ENCODE results near the gene TPRG1.

Gene TPRG1

DNA sequence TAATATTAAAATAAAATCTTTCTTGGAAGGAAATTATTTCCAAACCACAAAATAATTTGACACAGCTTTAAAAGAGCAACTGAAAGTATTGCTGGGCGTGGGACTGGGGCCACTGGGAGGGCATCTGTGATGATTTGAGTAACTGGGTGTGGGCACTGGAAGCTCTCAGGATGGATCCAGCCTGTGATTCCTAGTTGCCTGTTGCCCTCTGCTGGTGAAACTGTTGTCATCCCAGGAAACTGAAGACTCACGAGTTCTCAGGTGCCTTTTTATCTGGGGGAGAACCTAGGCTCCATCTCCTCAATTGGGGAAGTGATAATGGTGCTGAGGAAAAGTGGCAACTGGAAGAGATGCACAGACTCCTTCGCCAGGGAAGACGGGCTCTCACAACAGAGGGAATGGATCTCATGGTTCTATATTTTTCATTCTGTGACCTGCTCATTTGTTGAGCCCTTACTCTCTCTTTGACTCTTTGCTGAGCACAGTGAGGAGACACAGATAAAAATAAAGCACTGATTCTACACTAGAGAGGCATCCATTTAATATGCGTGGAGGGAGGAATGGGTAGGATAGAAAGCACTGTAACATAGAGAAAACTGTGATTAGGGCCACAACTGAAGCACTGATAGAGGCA is 61.6 kb downstream of the TPRG1 start:
- DNase-seq, result peak; percentile 87

DNA sequence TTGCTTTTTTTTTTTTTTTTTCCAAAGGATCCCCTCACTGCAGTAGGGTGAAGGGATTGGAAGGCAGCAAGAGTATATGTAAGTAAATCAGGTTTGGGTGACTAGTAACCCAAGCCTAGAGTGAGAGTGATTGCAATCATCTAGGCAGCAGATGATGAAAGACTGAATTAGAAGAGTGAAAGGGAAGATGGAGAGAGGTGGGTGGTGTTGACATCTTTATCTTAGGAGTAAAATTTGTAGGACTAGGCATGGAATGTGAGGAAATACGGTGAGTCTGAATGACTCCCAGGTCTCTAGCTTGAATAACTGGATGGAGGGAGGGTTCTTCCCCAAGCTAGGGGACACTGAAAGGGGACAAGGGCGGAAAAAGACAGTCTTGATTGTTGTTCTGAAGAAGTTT is 63.4 kb downstream of the TPRG1 start:
- no peak for DNase-seq

DNA sequence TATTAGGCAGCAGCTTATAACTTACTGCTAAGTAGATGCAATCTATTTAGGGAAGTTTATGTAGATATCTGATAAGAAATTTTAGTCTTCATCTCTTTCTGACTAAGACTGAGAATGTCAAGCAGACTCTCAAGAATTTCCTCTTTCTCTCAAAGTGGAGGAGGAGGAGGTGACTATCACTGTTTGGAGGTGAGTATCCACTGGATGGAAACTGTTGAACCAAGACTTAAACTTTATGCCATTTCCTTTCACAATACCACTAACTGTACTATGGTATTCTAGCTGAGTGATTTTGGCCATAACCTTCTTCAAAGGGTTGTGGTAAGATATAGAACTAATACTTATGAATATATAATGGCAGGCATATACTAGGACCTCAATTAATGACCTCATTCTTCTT is 64.6 kb downstream of the TPRG1 start:
- no peak for DNase-seq

GRCh38 chr3:189237526-189237925 is 65.8 kb downstream of the TPRG1 start:
- DNase-seq, result no peak

DNA sequence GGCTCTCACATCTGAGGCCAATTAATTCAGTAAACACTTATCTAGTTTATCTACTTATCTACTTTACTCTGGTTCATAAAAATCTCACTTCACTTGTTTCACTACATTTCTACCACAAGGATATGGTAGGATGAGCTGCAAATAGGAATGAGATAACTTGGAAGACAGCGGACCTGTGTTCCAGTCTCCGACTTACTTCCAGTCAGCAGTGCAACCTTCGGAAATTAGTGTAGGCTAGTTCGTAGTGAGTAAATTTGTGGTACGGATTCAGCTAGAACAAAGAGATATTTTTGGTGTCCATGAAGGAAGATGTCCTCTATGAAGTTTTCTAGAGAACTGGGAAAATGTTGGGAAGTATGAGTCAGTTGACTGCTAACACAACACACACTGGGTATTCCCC is 66.3 kb downstream of the TPRG1 start:
- no peak for DNase-seq

DNA sequence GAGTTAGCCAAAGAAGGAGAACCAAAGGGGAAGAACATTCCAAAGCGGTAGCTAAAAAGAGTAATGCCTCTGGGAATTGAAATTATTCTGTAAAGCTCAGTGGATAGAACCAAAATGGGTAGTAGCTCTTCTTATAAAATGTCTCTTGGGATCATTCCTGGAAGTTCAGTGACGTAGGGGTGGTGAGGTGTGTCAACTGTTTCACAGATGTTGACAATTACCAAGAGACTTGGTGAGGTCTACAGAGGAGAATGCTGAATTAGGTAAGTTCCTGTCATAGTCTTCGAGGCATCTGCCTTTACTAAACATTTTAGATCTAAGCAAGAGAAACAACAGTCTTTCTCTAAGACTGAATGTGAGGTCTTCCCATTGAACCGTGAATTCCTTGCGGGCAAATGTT is 67.8 kb downstream of the TPRG1 start:
- DNase-seq, result no peak

DNA sequence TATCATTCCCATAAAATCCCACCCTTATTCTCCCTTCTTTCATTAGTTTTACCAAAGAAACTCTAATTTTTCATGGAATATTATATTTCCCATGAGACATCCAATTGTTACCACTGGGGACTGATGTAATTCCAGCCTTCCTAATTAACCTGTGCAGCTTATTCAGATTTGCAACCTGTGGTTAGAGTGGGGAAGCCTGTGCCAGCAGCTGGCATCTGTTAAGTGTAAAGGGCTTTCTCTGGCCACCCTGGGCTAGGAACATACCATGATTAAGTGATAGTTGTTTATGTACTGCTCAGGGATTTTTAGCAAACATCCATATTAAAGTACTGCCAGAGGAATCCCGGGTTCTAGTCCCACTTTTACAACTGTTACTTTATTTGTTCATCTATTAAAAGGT is 78.2 kb downstream of the TPRG1 start:
- DNase-seq, result peak; percentile 84

GRCh38 chr3:189258261-189258660 is 86.5 kb downstream of the TPRG1 start:
- DNase-seq, result no peak

GRCh38 chr3:189260556-189261493 is 89.1 kb downstream of the TPRG1 start:
- DNase-seq, result no peak

GRCh38 chr3:189262746-189263145 is 91.0 kb downstream of the TPRG1 start:
- peak; percentile 50 for DNase-seq

GRCh38 chr3:189267981-189268613 is 96.3 kb downstream of the TPRG1 start:
- no peak for DNase-seq

DNA sequence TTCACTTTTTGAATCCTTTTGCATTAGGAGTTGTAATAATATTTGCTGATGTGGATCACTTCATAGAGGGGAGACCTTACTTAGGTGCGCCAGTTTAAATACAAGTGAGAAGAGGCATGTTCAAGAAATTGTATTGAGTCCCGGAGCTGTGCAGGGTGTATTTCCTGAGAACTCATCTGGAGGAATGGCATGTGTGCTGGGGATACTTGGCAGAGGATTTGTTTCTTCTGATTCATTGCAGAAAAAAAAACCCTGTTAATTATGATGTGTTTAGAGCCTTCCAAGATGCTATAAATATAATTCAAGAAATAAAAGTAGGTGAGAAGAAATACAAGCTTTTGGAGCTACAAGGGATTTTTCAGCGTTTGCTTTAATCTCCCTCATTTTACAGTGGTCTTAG is 97.6 kb downstream of the TPRG1 start:
- no peak for DNase-seq

- peak; percentile 79 for DNase-seq
Measured at GRCh38 chr3:189270248-189270832, 98.6 kb downstream of the TPRG1 start.

- DNase-seq, result peak; percentile 66
Measured at GRCh38 chr3:189272500-189273119, 100.8 kb downstream of the TPRG1 start.

DNA sequence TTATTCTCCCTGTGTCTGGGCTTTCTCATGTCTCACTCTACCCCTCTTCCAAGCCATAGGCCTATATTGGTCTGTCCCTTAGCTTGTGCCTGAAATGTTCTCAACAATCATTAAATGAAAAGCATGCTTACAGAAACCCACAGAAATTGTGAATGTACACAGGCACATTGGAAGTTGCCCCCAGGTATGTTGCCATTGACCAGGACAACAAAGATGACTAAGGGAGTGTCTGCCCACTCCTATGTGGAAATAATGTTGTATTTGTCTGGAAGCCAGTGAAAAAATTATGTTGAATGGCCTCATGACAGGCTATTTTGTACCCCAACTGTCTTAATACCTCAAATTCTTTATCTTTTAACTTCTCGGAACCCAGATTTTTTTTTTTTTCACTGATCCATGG is 102.0 kb downstream of the TPRG1 start:
- DNase-seq, result no peak

DNA sequence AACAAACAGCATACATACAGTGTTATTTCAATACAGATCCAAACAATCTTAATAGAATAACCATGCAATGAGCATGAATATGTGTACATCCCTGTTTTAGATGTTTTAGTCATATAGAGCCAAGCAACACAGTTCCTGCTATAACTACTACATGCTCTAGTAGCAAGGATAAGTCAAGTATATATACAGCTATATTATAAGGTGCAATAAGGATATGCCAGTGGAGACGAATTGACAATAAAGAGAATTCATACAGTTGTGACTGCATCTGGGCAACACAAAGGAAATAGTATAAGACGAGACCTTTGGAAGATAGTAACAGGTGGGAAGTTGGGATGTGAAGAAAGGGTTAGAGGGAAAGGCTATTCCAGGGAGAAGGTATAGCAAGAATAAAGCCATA is 103.4 kb downstream of the TPRG1 start:
- no peak for DNase-seq

- DNase-seq, result no peak
Measured at GRCh38 chr3:189275852-189276251, 104.1 kb downstream of the TPRG1 start.

DNA sequence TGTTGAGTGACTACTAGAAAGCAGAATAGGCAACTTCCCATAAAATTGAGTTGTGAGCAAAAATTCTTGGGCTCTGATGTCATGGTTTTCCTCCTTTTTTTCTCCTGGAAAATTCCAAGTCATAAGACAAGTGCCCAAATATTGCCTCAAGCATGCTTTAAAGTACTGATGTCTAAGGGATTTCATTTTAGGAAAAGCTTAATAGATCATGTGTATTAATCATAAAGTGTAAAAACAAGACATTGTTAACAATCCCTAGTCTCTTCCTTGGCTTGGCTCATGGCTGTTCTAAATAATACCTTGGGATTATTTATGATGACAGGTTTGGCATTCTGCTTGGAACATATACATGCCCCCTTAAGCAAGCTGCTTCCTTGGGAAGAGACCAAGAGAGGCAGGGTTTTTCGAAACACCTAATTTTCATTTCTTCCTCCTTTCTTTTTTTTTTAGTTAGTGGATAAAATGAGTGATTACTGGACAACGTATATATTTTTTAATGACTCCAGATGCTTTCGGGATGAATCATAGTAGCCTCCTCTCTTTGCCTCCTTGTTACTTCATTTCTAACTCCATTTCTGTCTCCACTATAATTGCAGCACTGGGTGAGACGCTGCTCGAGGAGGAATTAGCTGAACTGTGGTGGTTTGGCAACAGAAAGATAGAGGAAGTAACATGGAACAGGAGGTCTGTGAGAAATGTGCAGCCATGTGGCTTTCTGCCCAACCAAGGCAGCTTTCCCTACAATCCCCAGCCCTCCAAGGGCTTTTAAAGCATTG is 104.9 kb downstream of the TPRG1 start:
- no peak for DNase-seq

GRCh38 chr3:189277711-189278110 is 105.9 kb downstream of the TPRG1 start:
- DNase-seq, result no peak

DNA sequence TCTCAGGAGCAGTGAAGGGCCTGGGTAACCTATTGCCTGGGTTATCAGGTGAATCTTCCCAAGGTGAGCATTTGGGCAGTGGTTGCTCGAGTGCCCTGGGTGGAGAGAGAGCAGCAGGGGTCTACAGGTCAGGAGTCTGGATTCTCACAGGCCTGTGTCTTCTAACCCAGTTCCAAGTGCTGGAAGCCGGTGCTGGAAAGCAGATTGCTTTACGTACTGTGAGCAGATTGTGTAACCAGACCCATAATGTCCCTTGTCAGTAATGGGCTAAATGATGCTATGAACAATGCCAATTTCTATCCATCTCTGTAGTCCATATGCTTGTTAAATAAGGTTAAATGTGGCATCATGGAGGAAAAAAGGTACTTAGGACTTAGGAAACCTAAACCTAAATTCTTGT is 106.5 kb downstream of the TPRG1 start:
- no peak for DNase-seq

DNA sequence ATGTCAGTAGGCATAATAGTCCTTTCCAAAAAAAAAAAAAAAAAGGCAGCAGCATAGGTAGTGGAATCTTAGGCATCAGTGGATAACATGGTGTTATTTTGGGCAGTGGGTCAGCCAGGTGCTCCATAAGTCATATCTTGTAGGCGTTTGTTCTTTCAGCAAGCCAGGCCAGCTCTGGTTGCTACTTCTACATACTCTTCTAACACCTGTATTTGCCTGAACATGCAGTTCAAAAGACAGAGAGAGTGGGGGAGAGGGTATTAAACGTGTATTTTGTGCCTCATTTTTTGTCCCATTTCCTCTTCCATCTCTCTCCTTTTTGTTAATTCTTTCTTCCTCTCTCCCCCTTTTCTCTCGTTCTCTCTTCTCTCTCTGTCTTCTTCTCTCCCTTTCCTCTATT is 110.4 kb downstream of the TPRG1 start:
- DNase-seq, result no peak

DNA sequence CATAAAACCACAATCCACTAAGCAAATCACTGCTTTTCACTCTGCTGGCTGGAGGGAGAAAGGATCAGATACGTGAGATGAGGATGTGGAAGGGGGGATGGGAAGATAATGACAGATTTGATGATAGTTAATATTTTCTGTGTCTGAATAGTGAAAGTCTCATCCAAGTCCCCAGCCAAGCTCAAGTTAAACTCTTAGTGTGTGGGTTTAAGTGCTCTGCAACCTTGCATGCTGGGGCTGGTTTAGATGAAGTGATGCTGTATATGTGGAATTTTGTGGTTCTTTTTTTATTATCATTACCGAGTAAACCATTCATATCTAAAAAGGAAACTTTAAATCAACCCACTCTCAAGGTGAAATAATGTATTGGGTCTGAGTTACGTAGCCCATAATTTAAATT is 111.0 kb downstream of the TPRG1 start:
- DNase-seq, result no peak
